NCI-H1930 (cell line): Measurements from ENCODE around the gene IL6.
"Not testable (repeated sequence)": the region's sequence is repeated elsewhere in the genome, so short reads cannot be mapped to it uniquely, and the experiment has no call there.

Experiments
- DNase-seq, 2 experiments: peaks; one replicate each; lab custom pipeline; 2025; lab: John Stamatoyannopoulos, UW

Gene IL6

GRCh38 chr7:22703978-22704610, 22.9 kb upstream of the IL6 start:
- DNase-seq = not testable (repeated sequence)

- not testable (repeated sequence) for DNase-seq
These were observed 22.3 kb upstream of the IL6 start for GRCh38 chr7:22704722-22705121.

GRCh38 chr7:22705874-22706273, 21.1 kb upstream of the IL6 start:
- DNase-seq = not testable (repeated sequence)

GRCh38 chr7:22707026-22707691, 19.8 kb upstream of the IL6 start:
- not testable (repeated sequence) for DNase-seq

GRCh38 chr7:22708214-22708613, 18.8 kb upstream of the IL6 start:
- DNase-seq = not testable (repeated sequence)

- not testable (repeated sequence) for DNase-seq
These were observed 18.3 kb upstream of the IL6 start for GRCh38 chr7:22708677-22709061.

GRCh38 chr7:22709062-22709829, 17.8 kb upstream of the IL6 start:
- DNase-seq = not testable (repeated sequence)

- DNase-seq = no peak
These were observed 17.1 kb upstream of the IL6 start for GRCh38 chr7:22709857-22710256.

GRCh38 chr7:22712999-22713398, 14.0 kb upstream of the IL6 start:
- no peak for DNase-seq

GRCh38 chr7:22713463-22713862, 13.5 kb upstream of the IL6 start:
- no peak for DNase-seq

GRCh38 chr7:22715969-22716368, 11.0 kb upstream of the IL6 start:
- DNase-seq = no peak

- DNase-seq = no peak
These were observed 9.2 kb upstream of the IL6 start for GRCh38 chr7:22717760-22718159.

- no peak for DNase-seq
These were observed 8.7 kb upstream of the IL6 start for GRCh38 chr7:22718200-22718711.

GRCh38 chr7:22718911-22719420, 8.0 kb upstream of the IL6 start:
- DNase-seq = no peak

- no peak for DNase-seq
These were observed 5.9 kb upstream of the IL6 start for GRCh38 chr7:22720791-22721786.

- no peak for DNase-seq
These were observed 4.3 kb upstream of the IL6 start for GRCh38 chr7:22722536-22723180.

- no peak for DNase-seq
These were observed 3.8 kb upstream of the IL6 start for GRCh38 chr7:22723181-22723601.

- DNase-seq = no peak
These were observed 3.4 kb upstream of the IL6 start for GRCh38 chr7:22723637-22724036.

- DNase-seq = no peak
These were observed 2.1 kb upstream of the IL6 start for GRCh38 chr7:22724861-22725260.

GRCh38 chr7:22725585-22725984, 1.4 kb upstream of the IL6 start:
- no peak for DNase-seq
